B cell (primary cell): ENCODE results near the gene NUBP1. TPM values are rescaled to one million over a fixed set of nuclear protein-coding genes. Genes with fewer than 3 reads are reported as not detected.

Experiments used
- ATAC-seq: fragments of 200-7000 bp; cut with Tn5 transposase; one replicate; pipeline ENCODE4 v1.10.0; 2021; ENCODE audit warnings: low read depth, mild to moderate bottlenecking, moderate number of reproducible peaks, moderate library complexity
- CTCF ChIA-PET: fragments of 350-600 bp; sonication (Branson Sonifier 250); formaldehyde crosslinking; loops from one replicate; lab custom pipeline; 2021; ENCODE audit warnings: antibody characterized with exemption, inconsistent platforms; lab: Charles Lee
- POLR2A ChIA-PET: fragments of 350-600 bp; sonication (Branson Sonifier 250); formaldehyde crosslinking; loops from one replicate; lab custom pipeline; 2021; ENCODE audit warnings: antibody characterized with exemption; lab: Charles Lee
- DNase-seq: peaks from one replicate; pipeline ENCODE4 v3.0.0; 2013
- H2AFZ ChIP-seq: 2 replicates; pipeline ENCODE4 v1.6.1; 2012; ENCODE audit warnings: mild to moderate bottlenecking, low read depth, low read length; ENCODE audit not compliant: insufficient read depth, poor library complexity, severe bottlenecking
- H3K27ac ChIP-seq, 2 donors: 1 replicate in 1 of 2; 2 replicates in 1 of 2; pipeline ENCODE4 v1.5.1; 2012 to 2013; ENCODE audit warnings: low read length in 2 of 2, mild to moderate bottlenecking in 2 of 2, moderate library complexity in 1 of 2
- H3K27me3 ChIP-seq, 4 experiments: fragments of 200-600 bp in 1 of 4; sonication (generic) in 1 of 4; replicated peaks in 1 of 4; 1 replicate in 2 of 4; 2 replicates in 2 of 4; pipeline versions ENCODE4 v1.6.1 to v1.7.0; 2013 to 2016; ENCODE audit warnings: low read length in 3 of 4, mild to moderate bottlenecking in 2 of 4, mixed read lengths in 1 of 4, moderate library complexity in 1 of 4; ENCODE audit not compliant: insufficient read depth in 4 of 4, control insufficient read depth in 3 of 4; ENCODE audit errors: control extremely low read depth in 1 of 4
- H3K36me3 ChIP-seq, 2 experiments: replicated peaks in 1 of 2; 1 replicate in 1 of 2; 2 replicates in 1 of 2; pipeline versions ENCODE4 v1.6.1 to v1.7.1; 2013; ENCODE audit warnings: low read length in 1 of 2; ENCODE audit not compliant: insufficient read depth in 2 of 2, control insufficient read depth in 1 of 2; ENCODE audit errors: control extremely low read depth in 1 of 2, extremely low read depth in 1 of 2
- H3K4me1 ChIP-seq, 2 donors: fragments of 200-600 bp in 1 of 2; sonication (generic) in 1 of 2; 1 replicate in 1 of 2; 2 replicates in 1 of 2; pipeline versions ENCODE4 v1.5.1 to v1.6.1; 2013 to 2017; ENCODE audit warnings: low read length in 2 of 2; ENCODE audit not compliant: control insufficient read depth in 2 of 2, insufficient read depth in 2 of 2
- H3K4me2 ChIP-seq: replicated peaks from 2 replicates; pipeline ENCODE3; 2012; ENCODE audit warnings: mild to moderate bottlenecking, low read depth, low read length; ENCODE audit not compliant: poor library complexity, severe bottlenecking
- H3K4me3 ChIP-seq, 5 experiments: fragments of 200-600 bp in 1 of 5; sonication (generic) in 1 of 5; 1 replicate in 3 of 5; 2 replicates in 2 of 5; pipeline versions ENCODE4 v1.5.1 to v1.7.0; 2011 to 2016; ENCODE audit warnings: low read length in 4 of 5, mild to moderate bottlenecking in 4 of 5, low read depth in 2 of 5, control low read depth in 1 of 5, moderate library complexity in 1 of 5; ENCODE audit not compliant: insufficient read depth in 1 of 5; ENCODE audit errors: control extremely low read depth in 1 of 5, extremely low read depth in 1 of 5
- H3K79me2 ChIP-seq: fragments of 200-600 bp; sonication (generic); one replicate; pipeline ENCODE4 v1.6.0; 2016; ENCODE audit warnings: low read length; ENCODE audit not compliant: control insufficient read depth, insufficient read depth
- H3K9ac ChIP-seq: fragments of 200-600 bp; sonication (generic); 2 replicates; pipeline ENCODE4 v1.6.1; 2017; ENCODE audit warnings: mild to moderate bottlenecking, low read length, moderate library complexity
- H3K9me3 ChIP-seq, 3 donors: one replicate each; pipeline versions ENCODE4 v1.6.1 to v1.7.1; 2013; ENCODE audit warnings: low read length in 2 of 3; ENCODE audit not compliant: control insufficient read depth in 2 of 3, insufficient read depth in 1 of 3; ENCODE audit errors: control extremely low read depth in 1 of 3
- H4K20me1 ChIP-seq: 2 replicates; pipeline ENCODE4 v1.6.0; 2012; ENCODE audit warnings: mild to moderate bottlenecking, low read length; ENCODE audit not compliant: insufficient read depth, control insufficient read depth, poor library complexity, severe bottlenecking
- H3K27ac Mint-ChIP-seq: one replicate; pipeline ENCODE4 v1.8.0; 2021; ENCODE audit warnings: mixed read lengths
- H3K27me3 Mint-ChIP-seq: one replicate; pipeline ENCODE4 v1.8.0; 2021; ENCODE audit warnings: mixed read lengths
- H3K4me1 Mint-ChIP-seq: one replicate; pipeline ENCODE4 v1.8.0; 2021; ENCODE audit warnings: mixed read lengths
- H3K4me3 Mint-ChIP-seq: one replicate; pipeline ENCODE4 v1.8.0; 2021; ENCODE audit warnings: mixed read lengths
- H3K9me3 Mint-ChIP-seq: one replicate; pipeline ENCODE4 v1.8.0; 2022; ENCODE audit warnings: mixed read lengths; ENCODE audit not compliant: insufficient read depth
- EZH2 ChIP-seq: IDR thresholded peaks from 2 replicates; pipeline ENCODE4 v1.6.1; 2012; ENCODE audit warnings: borderline replicate concordance, low read depth, mild to moderate bottlenecking, moderate library complexity, low read length; ENCODE audit not compliant: insufficient read depth, poor library complexity, severe bottlenecking
- WGBS: methylation state at CpG from one replicate; pipeline ENCODE4 v1.1.5; 2013; ENCODE audit warnings: missing lambda C conversion rate; ENCODE audit not compliant: insufficient coverage; 5-methylcytosine and 5-hydroxymethylcytosine counted together
- intact Hi-C: fragments of 100-400 bp; cut with micrococcal nuclease; formaldehyde crosslinking; loops from one replicate; pipeline ENCODE4 v1.10.0; 2022
- polyA plus RNA-seq: library from polyadenylated mRNA; depleted of rRNA; stranded (reverse); fragments of >200 nt; gene quantifications from 2 replicates; pipeline ENCODE4 v1.2.3, GENCODE V29; 2012
- total RNA-seq, 2 donors: library from RNA; stranded (reverse); fragments of 120-200 nt in 1 of 2; gene quantifications; 1 replicate in 1 of 2; 2 replicates in 1 of 2; pipeline versions ENCODE4 v1.2.3 to v1.2.4, GENCODE V29; 2013 to 2022
- TF ChIP-seq, protein P1 (sequence below): fragments of 200-600 bp; IDR thresholded peaks from one replicate; pipeline ENCODE4 v1.8.0; 2022; ENCODE audit warnings: antibody characterized with exemption, mild to moderate bottlenecking

The NUBP1 gene
- total and polyA plus RNA-seq, 2 donors (not counting 1 experiment from before 2014, with no cell fraction given): 47.3 to 67.3 TPM

GRCh38 chr16:10728003-10728887, 15.4 kb upstream of the NUBP1 start:
- ATAC-seq (no peak), DNase-seq (no peak)
- Histone ChIP-seq H3K79me2 (no peaks in the 10 kb centered on the region), H3K9ac (no peak overlapping the region), H3K4me1 (no peaks in the 10 kb centered on the region), H2AFZ (no peak overlapping the region), H4K20me1 (no peaks in the 10 kb centered on the region), H3K4me2 (no peak overlapping the region), H3K27ac (no peak overlapping the region), H3K36me3 (no peaks in the 10 kb centered on the region), H3K9me3 (no peaks in the 10 kb centered on the region), H3K4me3 (no peak overlapping the region), H3K27me3 (no peaks in the 10 kb centered on the region)
- ChIA-PET CTCF (interaction anchor here (1.1 to 1.4 kb wide), 3 partner anchors 191 to 213 kb away, joined by 3 to 5 read pairs (median 4); no protein-coding TSS in a partner anchor), POLR2A (no interaction called here)
- Mint-ChIP-seq H3K4me3 (no peak overlapping the region), H3K9me3 (peaks cover under 1% of the 10 kb centered on the region), H3K4me1 (no peaks in the 10 kb centered on the region), H3K27ac (no peak overlapping the region), H3K27me3 (no peaks in the 10 kb centered on the region)
- 71% methylated on average over 16 of the region's 16 CpGs for WGBS
- TF ChIP-seq, protein P1, sequence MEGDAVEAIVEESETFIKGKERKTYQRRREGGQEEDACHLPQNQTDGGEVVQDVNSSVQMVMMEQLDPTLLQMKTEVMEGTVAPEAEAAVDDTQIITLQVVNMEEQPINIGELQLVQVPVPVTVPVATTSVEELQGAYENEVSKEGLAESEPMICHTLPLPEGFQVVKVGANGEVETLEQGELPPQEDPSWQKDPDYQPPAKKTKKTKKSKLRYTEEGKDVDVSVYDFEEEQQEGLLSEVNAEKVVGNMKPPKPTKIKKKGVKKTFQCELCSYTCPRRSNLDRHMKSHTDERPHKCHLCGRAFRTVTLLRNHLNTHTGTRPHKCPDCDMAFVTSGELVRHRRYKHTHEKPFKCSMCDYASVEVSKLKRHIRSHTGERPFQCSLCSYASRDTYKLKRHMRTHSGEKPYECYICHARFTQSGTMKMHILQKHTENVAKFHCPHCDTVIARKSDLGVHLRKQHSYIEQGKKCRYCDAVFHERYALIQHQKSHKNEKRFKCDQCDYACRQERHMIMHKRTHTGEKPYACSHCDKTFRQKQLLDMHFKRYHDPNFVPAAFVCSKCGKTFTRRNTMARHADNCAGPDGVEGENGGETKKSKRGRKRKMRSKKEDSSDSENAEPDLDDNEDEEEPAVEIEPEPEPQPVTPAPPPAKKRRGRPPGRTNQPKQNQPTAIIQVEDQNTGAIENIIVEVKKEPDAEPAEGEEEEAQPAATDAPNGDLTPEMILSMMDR: no peak
- no peak for TF ChIP-seq EZH2
- intact Hi-C loops: no loop called here
